ENCODE results near the gene CXorf49B.
"Not testable (repeated sequence)": the region's sequence is repeated elsewhere in the genome, so short reads cannot be mapped to it uniquely, and the experiment has no call there.

GRCh38 chrX:71783569-71784347, 20.6 kb downstream of the CXorf49B start:
- TF ChIP-seq CTCF, POLR2A (IDR thresholded peaks at IDR 0.05): not testable (repeated sequence)

All from upper lobe of left lung (tissue), 4 donors.